Measurements from ENCODE around the gene FAM3B.

FAM3B gene

DNA sequence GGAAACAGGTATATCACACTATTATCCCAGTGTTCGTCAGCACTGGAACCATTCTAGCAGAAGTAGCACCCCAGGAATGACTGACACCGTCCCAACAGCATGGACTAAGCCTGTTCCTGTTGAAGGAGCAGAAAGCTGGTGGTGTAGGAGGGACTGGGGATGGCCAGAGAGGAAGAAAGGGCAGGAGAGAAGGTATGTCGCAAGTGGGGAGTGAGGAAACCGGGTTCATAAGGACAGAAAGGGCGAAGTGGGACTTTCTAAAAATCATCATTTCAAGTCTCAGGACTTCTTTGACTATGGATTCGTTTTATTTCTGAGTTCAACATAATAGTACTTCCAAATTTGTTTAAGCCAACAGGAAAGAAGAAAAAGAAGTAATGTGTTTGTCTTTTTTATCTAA lies 89.7 kb downstream of the FAM3B start:
- no peak for TF ChIP-seq POLR2AphosphoS5 (IDR thresholded peaks at IDR 0.05; ENCODE audit: low read depth, low read length)
- no peak for TF ChIP-seq TAF1 (IDR thresholded peaks at IDR 0.05; ENCODE audit: borderline replicate concordance, low read depth, low read length)
- no peak for TF ChIP-seq POLR2A (IDR thresholded peaks at IDR 0.05; ENCODE audit: low read depth, low read length)
- no peak for FAIRE-seq

More for the DNA sequence above, 89.7 kb downstream of the FAM3B start:
- DNase-seq (ENCODE audit: insufficient read length) = no peak

All from GM12892 (cell line).